Ovary (tissue), 3 donors: ENCODE measurements around the gene SCART1.

Source experiments
- CTCF ChIP-seq, 3 donors: fragments of 450-650 bp in 2 of 3; fragments of 200-600 bp in 1 of 3; IDR thresholded peaks; one replicate each; pipeline versions ENCODE4 v1.5.1 to v1.8.0; 2016 to 2022; ENCODE audit warnings: antibody characterized with exemption in 3 of 3, mild to moderate bottlenecking in 1 of 3
- POLR2A ChIP-seq: fragments of 450-650 bp; IDR thresholded peaks from one replicate; pipeline ENCODE4 v1.6.1; 2017; ENCODE audit warnings: antibody characterized with exemption, mild to moderate bottlenecking, moderate library complexity
- donor health status: DM: no; HTN: no; CAD: no.

GRCh38 chr10:133418289-133418993, 35.3 kb upstream of the SCART1 start:
- TF ChIP-seq CTCF (IDR thresholded peaks at IDR 0.05) (no peak), POLR2A (no peak)
